ENCODE results near the gene UCN2.

GRCh38 chr3:48558493-48559134 is 5.0 kb downstream of the UCN2 start:
- TF ChIP-seq ZFP36 (IDR thresholded peaks at IDR 0.05; ENCODE audit: borderline replicate concordance, partially characterized antibody): no peak
- no peak for TF ChIP-seq CHD2 (IDR thresholded peaks at IDR 0.05; ENCODE audit: low read length, partially characterized antibody)
- no peak for TF ChIP-seq EP300 (IDR thresholded peaks at IDR 0.05)
- TF ChIP-seq REST (IDR thresholded peaks at IDR 0.05): no peak
- no peak for TF ChIP-seq JUN (IDR thresholded peaks at IDR 0.05)
- no peak for TF ChIP-seq KDM1A (IDR thresholded peaks at IDR 0.05; ENCODE audit: low read depth)
- TF ChIP-seq ZC3H11A (IDR thresholded peaks at IDR 0.05): no peak
- TF ChIP-seq PHF8 (IDR thresholded peaks at IDR 0.05; ENCODE audit: borderline replicate concordance, low read depth): no peak
- no peak for TF ChIP-seq CHD4 (IDR thresholded peaks at IDR 0.05; ENCODE audit: borderline replicate concordance)
- no peak for TF ChIP-seq HDAC2 (IDR thresholded peaks at IDR 0.05)
- no peak; the same call in 1 of the 3 replicates for TF ChIP-seq CTCF (IDR thresholded peaks at IDR 0.05)
- no peak for TF ChIP-seq E2F6 (IDR thresholded peaks at IDR 0.05; ENCODE audit: borderline replicate concordance, low read depth)
- no peak for TF ChIP-seq POLR2A (IDR thresholded peaks at IDR 0.05; ENCODE audit: low read length)

Measured in A549 (cell line).